Fibroblast of skin of scalp (primary cell): Measurements from ENCODE around the gene DNAJC15.

Experiments
- DNase-seq: peaks from one replicate; pipeline ENCODE4 v3.0.0-alpha.2; 2013

Gene DNAJC15

DNA sequence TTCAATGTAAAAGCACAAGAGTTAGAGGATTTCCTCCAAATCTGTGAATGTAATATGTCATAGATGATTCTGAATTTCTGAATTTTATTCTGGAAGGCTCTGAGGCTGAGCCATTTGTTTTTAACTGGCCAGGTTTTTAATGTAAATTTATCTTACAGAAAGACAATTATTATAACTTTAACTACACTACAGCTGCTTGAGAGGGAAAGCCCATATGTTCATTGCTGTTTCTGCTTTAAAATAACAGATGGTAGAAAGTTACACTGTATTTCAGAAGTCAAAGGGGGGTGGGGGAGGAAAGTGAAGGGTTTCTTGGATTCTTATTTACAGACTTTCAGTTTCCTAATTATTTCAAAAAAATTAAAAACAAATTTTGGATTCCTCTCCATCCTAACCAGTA is 62.8 kb downstream of the DNAJC15 start:
- no peak for DNase-seq

DNA sequence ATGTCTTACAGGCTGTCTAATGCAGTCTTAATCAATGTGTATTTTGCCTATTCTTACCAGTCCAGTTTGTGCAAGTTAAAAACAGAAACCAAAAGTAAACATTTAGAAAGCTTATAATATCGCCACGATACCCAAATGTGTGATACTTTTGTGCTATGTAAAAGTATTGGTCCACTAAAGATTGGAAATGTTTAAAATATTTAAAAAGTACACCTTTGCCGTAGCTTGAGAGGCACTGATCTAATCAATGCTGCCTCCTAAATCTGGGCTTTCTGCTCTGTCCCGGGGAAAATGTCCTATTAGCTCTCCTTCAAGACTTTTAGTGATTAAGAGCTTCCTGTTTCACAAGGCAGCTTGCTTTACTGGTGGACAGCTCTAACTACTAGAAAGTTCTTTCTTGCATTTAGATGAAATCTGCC is 64.7 kb downstream of the DNAJC15 start:
- DNase-seq, result no peak

DNA sequence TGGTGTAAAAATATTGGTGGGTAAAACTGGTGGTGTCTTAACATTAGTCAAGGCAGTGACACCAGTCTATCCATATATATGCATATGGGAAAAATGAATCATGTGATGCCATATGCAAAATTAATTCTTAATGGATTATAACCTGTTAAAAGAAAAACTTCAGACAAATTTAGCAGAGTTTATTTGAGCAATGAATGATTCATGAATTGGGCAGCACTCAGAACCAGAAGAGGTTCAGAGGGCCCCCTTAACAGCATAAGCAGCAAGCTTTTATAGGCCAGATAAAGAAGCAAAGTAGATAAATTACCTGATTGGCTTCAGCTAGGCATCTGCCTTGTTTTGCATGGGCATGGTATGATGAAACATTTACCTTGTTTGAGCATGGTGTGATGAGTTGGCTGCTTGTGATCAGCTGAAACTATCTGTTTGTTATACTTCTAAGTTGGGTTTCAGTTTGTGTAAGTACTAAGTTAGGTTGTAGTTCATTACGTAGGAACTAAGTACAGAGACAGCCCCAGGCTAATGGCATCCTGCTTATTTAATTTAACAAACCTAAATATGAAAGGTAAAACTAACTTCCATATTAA is 66.6 kb downstream of the DNAJC15 start:
- DNase-seq, result no peak

DNA sequence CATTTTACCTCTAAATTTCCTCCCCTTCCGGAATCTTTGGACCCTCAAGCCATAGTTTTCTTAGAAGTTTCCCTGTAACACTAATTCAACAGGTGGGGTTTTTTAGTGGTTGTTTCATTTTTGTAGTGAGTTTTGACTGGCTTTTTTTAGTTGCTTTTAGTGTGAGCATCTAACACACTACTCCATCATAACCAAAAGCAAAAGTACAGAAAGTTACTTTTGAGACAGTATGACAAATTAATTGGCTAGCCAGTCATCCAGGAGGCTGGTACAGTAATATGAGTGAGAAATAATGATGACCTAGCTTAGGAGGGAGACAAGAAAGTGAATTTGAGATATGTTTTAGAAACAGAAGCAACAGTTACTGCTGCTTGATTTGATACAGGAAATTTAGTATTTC is 71.5 kb downstream of the DNAJC15 start:
- no peak for DNase-seq

DNA sequence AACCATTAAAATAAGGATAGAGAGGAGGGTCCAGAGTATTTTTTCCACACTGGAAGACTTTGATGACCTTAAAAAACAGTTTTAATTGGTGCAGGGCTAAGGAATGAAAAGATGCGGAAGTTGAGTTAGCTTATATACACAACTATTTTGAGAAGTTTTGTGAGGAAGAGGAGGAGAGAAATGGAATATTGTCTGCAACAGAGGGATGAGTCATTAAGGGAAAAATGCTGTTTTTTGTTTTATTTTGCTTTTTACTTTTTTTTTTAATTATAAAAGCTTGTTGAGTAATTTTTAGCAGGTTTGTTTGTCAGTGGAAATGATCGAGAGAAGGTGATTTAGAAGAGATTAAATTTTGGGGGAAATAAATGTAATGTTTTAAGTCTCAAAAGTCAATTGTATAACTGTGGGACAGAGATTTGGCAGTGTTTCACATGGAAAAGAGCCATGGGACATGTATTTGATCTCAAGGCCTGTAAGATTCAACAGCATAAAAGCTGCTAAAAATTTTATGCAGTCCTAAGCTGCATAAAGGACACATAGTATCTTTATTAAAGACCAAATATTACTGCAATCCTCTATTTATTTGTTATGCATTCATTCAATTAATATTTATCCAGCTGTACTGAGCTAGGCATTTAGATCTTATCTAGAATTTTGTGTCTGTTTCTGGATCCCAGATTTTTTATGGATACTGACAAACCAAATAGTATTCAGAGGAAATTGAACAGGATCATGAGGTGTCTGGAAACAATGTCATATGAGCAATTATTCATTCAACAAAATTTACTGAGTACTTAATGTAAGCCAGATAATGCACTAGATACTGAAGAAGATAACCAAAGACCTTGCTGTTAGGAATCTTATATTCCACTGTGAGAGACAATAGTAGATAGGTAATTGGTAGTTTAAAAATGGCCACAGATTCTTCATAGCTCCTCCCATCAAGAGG is 72.7 kb downstream of the DNAJC15 start:
- DNase-seq, result no peak

DNA sequence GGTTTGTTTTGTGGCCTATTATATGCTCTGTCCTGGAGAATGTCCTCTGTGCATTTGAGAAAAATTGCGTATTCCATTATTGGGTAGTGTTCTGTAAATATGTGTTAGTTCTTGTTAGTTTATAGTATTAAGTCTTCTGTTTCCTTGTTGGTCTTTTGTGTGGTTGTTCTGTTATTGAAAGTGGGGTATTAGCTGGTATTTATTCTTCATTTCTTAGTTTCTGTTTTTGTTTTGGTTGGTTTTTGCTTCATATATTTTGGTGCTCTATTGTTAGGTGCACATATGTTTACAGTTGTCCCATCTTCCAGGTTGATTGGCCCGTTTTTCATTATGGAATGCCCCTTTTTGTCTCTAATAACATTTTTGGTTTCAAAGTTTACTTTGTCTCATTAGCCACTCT is 77.3 kb downstream of the DNAJC15 start:
- no peak for DNase-seq

DNA sequence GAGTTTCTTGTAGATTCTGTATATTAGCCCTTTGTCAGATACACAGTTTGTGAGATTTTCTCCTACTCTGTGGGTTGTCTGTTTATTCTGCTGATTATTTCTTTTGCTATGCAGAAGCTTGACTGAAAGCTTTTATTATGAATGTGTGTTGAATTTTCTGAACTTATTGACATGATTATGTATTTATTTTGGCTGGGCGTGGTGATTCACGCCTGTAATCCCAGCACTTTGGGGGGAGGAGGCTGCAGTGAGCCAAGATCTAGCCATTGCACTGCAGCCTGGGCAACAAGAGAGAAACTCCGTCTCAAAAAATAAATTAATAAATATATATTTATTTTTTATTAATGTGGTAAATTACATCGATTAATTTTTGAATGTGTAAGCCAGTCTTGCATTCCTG is 78.9 kb downstream of the DNAJC15 start:
- DNase-seq, result no peak

DNA sequence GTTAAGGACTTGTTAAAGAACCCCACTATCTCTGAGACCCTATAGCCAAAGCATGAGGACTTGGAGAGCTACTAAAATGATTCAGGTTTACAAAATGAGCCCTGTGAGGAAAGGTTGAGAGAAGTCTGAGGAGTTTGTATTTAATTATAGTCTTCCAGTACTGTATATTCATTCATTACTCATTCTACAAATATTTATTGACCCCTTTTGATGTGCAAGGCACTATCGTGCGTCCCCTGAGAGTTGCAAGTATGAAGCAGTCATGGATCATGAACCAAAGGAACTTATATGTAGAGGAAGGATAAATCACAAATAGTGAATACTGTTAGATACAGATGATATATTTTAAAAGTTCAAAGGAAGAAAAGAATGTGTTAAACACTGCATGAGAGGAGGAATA is 84.4 kb downstream of the DNAJC15 start:
- peak; percentile 77 for DNase-seq

DNA sequence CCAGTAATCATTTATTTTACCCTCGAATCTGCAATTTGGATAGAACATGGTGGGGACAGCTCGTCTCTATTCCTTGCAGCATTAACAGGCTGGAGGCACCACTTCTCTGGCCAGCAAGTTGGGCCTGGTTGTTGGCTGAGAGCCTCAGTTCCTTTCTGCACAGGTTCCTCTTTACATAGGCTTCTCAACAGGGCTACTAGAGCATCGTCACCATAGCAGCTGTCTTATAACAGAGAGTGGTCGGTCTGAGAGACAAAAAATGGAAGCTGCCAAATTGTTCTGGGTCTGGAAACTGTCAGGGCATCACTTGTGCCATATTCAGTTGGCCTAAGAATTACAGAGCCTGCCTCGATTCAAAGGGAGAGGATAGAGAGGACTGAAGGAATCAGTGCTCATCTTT is 86.7 kb downstream of the DNAJC15 start:
- DNase-seq, result no peak

DNA sequence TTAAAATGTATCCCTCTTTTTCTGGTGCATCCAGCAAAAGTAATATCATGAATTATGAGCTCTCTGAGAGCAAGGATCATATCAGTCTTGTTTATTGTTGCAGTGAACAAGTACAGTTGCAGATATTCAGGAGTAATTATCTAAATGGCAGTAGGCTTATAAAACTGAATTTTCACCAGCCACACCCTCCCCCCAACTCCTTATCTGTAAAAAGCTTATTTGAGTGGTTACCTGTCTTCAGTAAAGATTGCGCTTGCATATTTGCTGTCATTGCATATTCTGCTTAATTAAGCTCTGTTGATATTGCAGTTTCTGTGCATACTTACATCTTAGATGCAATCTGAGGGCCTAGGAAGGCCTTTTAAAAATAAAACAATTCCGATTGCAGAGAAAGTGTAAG is 87.3 kb downstream of the DNAJC15 start:
- no peak for DNase-seq

DNA sequence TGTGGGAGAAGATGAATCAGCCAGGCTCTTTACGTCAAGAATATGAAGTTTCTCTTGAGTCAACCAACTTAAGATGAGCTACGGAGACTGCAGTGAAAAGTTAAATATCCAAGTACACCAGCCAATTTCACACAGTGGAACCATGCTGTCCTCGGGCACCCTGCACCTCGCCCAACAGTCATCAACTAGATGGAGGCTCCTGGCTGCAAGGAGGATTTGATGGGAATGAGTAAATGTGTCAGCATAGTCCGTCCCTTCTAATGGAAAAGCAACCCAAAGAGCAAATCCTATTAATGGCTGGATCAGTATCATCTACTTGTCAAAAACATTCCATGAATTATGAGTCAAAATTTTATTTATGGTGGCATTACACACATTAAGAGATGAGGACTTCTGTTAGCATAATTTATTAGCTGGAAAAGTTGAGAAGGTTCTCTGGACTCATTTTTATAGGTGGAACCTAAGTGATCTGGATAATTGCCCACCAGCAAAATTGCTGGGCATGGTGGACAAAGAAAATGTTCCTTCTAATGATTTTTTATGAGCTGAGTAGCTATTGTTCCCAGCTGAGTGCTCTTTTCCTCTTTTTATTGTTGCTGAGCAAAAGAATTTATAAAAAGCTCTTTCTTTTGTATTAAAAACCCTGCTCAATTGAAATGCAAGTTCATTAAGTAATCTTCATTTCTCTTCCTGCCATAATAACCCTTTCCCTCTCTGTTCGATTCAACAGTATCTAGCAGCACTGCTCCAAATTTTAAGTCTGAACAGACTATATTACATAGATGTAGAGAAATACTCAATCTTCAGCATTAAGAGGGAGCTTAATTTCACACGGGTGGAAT is 88.4 kb downstream of the DNAJC15 start:
- no peak for DNase-seq

DNA sequence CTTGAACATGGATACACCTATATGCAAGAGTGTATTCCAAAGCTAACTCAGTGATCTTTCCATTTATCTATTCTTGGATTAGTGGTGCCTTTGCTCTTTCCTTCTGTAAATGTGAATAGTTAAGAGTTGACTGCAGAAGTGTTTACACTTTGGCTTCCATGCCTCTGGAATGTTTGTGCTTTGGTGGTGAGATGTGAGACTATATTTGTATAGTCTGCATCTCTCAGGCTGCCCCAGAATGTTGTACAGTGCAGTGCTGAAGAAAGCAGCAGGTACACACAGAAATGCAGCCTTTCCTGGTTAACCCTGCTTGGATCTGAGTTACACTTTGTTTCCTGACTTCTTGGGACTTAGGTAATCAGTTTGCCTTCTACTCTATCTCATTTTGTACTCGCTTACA is 90.2 kb downstream of the DNAJC15 start:
- no peak for DNase-seq

DNA sequence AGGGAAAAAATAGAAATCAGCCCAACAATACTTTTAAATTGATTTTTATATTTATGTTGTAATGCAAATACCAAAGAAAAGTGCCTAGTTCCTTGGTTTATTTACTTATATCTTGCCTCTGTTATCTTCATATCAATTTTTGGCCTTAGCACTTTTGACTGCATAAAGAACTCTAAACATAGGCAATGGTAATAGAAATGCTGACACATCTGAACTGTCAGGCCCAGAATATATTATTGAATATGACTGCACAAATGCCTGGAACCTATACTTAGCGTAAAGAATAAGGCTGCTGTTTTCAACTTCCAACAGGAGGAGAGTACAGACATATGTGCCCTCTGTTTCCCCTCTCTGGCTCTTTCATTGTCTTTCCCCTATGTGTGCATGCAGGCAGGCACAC is 91.1 kb downstream of the DNAJC15 start:
- no peak for DNase-seq

DNA sequence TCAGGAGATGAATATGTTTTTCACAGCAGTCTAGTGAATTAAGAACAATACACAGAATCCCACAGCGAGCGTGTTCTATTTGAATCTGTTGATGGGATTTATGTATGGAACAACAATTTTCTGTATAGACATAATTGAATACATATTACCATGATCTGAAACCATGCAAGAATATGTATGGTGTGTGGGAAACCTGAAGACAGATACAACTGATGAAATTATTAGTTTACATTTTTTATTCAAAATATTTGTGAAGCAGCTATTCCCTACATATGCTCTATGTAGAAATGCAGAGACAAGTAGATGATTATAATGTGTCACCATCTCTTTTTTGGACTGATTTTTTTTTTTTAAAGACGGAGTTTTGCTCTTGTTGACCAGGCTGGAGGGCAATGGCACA is 91.8 kb downstream of the DNAJC15 start:
- DNase-seq, result no peak

DNA sequence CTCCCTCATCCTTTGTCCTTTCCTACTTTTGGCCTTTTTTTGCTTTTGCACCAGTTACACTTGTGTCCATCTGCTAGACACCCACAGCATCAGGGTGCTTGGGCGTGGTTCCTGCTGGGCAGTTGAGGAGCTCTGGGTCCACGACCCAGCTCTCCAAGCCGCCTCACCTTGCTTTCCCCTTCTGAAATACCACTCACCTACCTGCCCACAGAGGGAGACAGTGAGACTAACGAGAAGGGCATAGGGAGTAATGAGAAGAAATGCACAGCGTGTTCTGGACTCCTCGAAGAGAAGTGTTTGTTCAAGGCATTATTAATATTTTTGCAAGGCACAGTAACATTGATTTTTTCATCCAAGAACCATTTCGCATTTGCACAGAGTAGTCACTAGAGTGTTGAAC is 92.9 kb downstream of the DNAJC15 start:
- DNase-seq, result no peak

DNA sequence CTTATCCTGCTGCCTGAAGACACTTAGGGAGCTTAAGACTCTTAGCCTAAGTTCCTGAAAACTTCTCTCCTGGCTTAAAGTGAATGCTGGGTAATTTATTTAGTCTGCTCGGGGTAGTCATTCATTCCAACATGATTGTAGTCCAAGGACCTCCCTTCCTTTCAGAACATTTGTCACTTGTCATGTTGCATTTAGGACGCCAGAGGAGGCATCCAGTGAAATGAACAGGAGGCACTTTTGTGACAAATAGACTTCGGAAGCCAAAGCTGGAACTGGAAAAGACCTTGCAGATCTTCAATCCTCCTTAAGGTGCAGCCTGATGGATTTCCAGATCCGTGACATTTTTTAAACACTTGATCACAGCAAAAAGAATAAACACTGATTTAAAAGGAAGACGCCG is 95.1 kb downstream of the DNAJC15 start:
- no peak for DNase-seq

DNA sequence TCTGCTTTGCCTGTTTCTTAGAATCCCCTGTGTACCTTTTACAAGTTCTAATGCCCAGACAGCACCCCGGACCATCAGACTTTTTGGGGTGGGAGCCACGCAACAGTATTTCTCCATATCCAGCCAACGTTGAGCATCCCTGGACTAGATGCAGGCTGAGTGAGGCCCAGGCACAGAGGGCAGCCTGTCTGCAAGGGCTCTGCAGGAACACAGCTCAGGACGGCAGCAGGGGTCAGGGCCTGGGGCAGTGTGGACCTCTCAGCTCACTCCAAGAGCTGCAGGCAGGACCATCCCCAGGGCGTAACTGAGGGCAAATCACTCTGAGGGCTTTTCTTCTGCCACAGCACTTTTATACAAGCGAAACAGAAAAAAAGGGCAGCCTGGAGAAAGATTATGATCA is 95.8 kb downstream of the DNAJC15 start:
- no peak for DNase-seq

DNA sequence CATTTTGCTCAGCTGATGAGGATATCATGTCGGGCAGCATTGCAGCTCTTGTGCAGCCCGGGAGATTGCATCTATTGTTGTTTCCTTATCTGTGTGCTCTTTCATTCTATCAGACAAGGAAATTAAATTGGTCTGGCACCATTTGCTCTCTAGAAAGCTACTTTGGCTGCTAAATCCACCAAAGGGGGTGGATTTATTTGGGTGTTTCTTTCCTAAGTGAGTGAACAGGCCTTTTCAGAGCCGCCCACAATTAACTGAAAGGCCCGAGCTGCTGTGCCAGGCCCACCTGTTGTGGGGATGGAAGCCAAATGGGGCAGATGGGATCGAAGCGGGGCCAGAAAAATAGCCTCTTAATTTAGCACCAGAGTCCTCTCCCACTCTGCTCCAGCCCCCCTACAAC is 99.4 kb downstream of the DNAJC15 start:
- DNase-seq, result no peak

DNA sequence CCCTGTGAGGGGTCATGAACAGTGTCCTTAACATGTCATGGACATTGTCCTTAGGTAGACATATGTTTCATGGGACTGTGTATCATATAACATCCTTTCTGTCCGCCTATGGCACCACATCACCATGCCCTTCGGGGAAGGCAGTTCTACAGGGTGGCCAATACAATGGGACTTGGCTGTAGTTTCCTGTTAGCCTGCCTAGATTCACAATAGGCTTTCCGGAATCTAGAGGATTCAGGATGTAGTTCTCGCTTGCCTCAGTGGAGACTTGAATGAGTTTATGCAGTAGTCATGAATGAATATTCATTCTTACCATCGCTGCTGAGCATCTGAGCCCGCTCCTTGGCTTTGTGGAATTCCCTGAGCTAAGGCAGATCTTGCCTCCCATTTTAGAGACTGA is 100.5 kb downstream of the DNAJC15 start:
- no peak for DNase-seq

DNA sequence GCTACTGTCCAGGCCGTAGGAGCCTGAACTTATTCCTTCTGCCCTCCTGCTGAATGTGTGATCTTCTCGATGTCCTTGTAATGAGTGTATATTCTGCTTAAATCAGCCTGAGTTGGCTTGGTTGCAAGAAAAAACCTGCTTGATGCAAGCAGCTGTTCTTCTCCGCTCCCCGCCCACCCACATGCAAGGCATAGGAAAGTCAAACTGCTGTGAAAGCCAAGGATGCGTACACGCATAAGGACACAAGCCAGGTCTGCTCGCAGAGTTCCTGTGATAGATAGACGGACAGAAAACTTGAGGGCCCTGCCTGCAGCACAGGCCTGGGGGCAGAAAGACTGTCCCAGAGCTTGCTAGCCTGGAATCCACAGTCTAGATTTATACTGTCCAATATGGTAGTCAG is 101.1 kb downstream of the DNAJC15 start:
- no peak for DNase-seq

DNA sequence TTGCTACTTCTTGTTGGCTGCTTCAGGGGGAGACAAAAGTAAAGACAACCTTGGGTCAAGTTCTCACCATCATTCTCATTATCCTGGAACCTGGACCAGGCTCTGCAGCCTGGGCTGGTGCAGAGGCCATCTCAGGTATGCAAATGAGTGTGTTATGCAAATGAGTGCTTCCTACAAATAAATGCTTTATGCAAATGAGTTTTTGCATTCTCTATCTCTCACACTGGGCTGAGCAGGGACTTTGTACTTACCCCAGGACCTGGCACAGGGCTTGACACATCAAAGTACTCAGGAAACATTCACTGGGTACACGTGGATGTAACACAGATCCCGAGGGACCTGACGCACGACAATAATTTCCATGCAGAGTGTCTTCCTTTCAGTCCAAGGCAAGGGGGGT is 103.0 kb downstream of the DNAJC15 start:
- DNase-seq, result peak; percentile 6

DNA sequence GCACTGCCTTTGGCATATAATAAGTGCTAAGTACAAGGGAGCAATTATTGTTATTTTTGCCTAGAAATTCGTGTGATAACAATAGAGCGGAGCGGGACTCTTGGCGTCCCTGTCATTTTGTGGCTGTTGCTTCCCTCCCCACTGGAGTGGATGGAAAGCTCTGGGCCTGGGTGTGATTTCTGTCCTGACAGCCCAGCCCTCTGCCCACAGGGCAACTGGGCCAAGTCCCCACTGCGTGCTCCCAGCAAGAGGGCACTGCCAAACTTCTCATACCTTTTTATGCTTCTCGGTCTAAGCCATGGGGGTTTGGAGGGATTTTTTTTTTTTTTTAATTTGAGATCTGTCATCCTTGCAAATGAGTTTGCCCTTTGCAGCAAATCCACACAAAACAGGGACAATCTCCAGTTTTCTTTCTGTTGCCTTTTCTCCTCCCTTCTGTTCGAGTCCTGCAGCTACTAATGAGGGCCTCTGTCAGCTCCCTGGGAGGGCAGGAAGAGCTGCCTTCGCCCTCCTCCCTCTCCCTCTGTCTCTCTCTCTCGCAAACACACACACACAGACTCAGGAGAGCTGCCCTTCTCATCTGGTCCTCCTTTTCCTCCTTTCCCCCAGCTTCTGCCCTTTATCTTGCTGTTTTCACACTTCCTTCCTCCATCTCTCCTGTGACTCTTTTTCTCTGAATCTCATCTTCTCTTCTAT is 103.9 kb downstream of the DNAJC15 start:
- DNase-seq, result peak; percentile 31

DNA sequence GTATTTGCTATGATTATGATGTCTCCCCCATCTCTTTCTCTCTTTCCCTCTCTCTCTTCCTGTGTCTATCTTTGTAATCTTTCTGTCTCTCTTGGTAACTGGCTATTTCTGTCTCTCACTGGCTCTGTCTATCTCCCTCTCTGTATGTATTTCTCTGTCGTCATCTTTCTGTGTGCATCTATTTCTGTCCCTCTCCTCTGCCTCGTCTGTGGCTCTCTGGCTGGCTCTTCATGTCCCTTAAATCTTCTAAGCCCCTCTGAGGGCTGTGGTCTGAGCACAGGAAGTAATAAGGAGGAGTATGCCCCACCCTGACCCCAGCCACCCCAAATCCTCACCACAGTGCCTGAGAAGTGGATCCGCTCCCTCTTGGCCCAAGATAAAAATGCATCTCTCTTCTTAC is 104.4 kb downstream of the DNAJC15 start:
- no peak for DNase-seq
